ENCODE data around the gene LRRC15.

Gene LRRC15

DNA sequence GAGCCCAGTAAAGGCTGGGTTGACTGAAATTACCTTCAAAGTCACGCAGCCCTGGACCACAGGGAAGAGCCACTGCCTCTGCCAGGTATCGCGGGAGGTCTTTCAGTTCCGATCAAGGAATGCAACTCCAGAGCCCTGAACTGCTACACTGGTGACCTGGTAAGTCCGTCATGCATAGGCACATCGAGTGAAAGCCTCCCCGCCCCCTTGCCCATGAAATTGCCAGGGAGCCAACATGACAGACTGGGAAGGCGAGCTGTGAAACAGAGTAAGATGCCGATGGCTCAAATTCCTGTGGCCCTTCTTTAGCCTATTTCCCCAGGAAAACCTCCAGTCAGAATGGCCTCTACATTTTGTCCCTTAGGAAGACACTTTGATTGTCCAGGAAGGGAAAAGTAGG lies 31.8 kb upstream of the LRRC15 start:
- DNase-seq: no peak
- Histone ChIP-seq H3K27me3 (replicated peaks in 2 of 5; ENCODE audit: control insufficient read depth in 4 of 5, insufficient read depth in 5 of 5, low read length in 4 of 5) (peaks cover 0 to 33% (median 10%) of the 10 kb centered on the region in 5 experiments), H3K9me3 (ENCODE audit: control extremely low read depth in 1 of 5, control insufficient read depth in 4 of 5, insufficient read depth in 2 of 5, low read depth in 1 of 5, low read length in 4 of 5) (no peaks in the 10 kb centered on the region), H3K36me3 (ENCODE audit: control insufficient read depth in 4 of 4, insufficient read depth in 4 of 4, low read length in 3 of 4) (peaks cover 0 to 17% (median 1%) of the 10 kb centered on the region in 4 experiments), H3K4me3 (ENCODE audit: control insufficient read depth in 1 of 7, extremely low read depth in 1 of 7, insufficient read depth in 4 of 7, low read depth in 2 of 7, low read length in 6 of 7) (no peak overlapping the region), H3K27ac (ENCODE audit: insufficient read depth in 1 of 2, low read depth in 1 of 2, low read length in 2 of 2, poor library complexity in 1 of 2, severe bottlenecking in 2 of 2) (no peak overlapping the region), H3K4me1 (ENCODE audit: control extremely low read depth in 1 of 4, control insufficient read depth in 4 of 4, insufficient read depth in 4 of 4, low read length in 3 of 4) (peaks cover 15 to 39% (median 34%) of the 10 kb centered on the region in 4 experiments)
- ChIA-PET CTCF (interaction anchor here (1.3 to 16.0 kb wide), 3 partner anchors 32 to 64 kb away, joined by 3 to 349 read pairs (median 5); partner anchors contain the start of gene LRRC15), POLR2A (no interaction called here)
- 96% methylated on average over 9 of the region's 9 CpGs for WGBS (ENCODE audit: insufficient coverage)

DNA sequence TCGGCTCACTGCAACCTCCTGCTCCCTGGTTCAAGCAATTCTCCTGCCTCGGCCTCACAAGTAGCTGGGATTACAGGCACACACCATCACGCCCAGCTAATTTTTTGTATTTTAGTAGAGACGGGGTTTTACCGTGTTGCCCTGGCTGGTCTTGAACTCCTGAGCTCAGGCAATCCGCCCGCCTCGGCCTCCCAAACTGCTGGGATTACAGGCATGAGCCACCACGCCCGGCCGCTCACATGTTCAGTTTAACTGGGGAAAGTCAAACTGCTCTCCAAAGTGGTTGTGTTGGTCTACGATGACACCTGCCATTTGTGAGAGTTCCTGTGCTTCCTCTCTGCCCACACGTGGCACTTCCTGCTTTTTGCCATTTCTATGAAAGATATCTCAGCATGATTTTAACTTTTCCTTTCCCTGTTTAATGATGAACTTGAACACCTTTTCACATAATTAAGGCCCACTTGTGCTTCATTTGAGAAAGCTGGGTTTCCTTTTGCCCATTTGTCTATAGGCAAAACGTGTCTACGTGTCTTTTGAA lies 30.4 kb upstream of the LRRC15 start:
- 82% methylated on average over 13 of the region's 15 CpGs for WGBS (ENCODE audit: insufficient coverage)
- Histone ChIP-seq H3K36me3 (ENCODE audit: control insufficient read depth in 4 of 4, insufficient read depth in 4 of 4, low read length in 3 of 4) (peaks cover 0 to 4% (median 0%) of the 10 kb centered on the region in 4 experiments), H3K4me3 (ENCODE audit: control insufficient read depth in 1 of 7, extremely low read depth in 1 of 7, insufficient read depth in 4 of 7, low read depth in 2 of 7, low read length in 6 of 7) (no peak overlapping the region), H3K4me1 (ENCODE audit: control extremely low read depth in 1 of 4, control insufficient read depth in 4 of 4, insufficient read depth in 4 of 4, low read length in 3 of 4) (peaks cover 15 to 45% (median 39%) of the 10 kb centered on the region in 4 experiments), H3K9me3 (ENCODE audit: control extremely low read depth in 1 of 5, control insufficient read depth in 4 of 5, insufficient read depth in 2 of 5, low read depth in 1 of 5, low read length in 4 of 5) (no peaks in the 10 kb centered on the region), H3K27ac (ENCODE audit: insufficient read depth in 1 of 2, low read depth in 1 of 2, low read length in 2 of 2, poor library complexity in 1 of 2, severe bottlenecking in 2 of 2) (no peak overlapping the region), H3K27me3 (replicated peaks in 2 of 5; ENCODE audit: control insufficient read depth in 4 of 5, insufficient read depth in 5 of 5, low read length in 4 of 5) (peaks cover 0 to 33% (median 10%) of the 10 kb centered on the region in 5 experiments)
- ChIA-PET POLR2A (interaction anchor here (0.6 kb wide), 1 partner anchor 288 kb away, joined by 3 read pairs; no protein-coding TSS in a partner anchor), CTCF (interaction anchor here (16.0 kb wide), 1 partner anchor 63 kb away, joined by 349 read pairs; no protein-coding TSS in a partner anchor)
- DNase-seq: peak in 2 of 3 donors; percentile 28 to 40

DNA sequence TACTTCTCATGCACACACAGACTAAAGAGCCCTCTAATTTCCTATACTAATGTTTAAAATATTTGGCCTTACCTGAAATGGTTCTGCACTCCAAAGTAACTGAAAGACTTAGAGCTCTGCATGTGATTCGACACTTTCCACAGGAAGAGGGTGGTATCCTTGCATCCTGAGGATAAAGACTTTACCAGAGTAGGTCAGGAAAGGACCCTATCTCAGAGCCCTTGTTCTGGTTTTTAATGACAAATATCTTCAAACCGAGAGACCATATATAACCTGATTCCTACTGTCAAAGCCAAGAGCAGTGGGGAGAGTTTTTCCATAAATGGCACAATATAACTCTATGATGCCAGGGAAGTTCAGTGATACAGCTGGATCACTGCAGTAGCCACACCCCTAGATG lies 29.6 kb upstream of the LRRC15 start, which contains the start of gene GP5:
TSS of gene GP5 (minus strand) at position 101 of the 400 bp plus-strand sequence. CDS start 984 bp downstream, outside the sequence.
- peak in 2 of 3 donors; percentile 44 to 62 for DNase-seq
- Histone ChIP-seq H3K4me1 (ENCODE audit: control extremely low read depth in 1 of 4, control insufficient read depth in 4 of 4, insufficient read depth in 4 of 4, low read length in 3 of 4) (peaks cover 15 to 45% (median 39%) of the 10 kb centered on the region in 4 experiments), H3K4me3 (ENCODE audit: control insufficient read depth in 1 of 7, extremely low read depth in 1 of 7, insufficient read depth in 4 of 7, low read depth in 2 of 7, low read length in 6 of 7) (peak within 1 kb of the TSS in 6 of 7 experiments; percentile 35 to 74 (median 58)), H3K9me3 (ENCODE audit: control extremely low read depth in 1 of 5, control insufficient read depth in 4 of 5, insufficient read depth in 2 of 5, low read depth in 1 of 5, low read length in 4 of 5) (no peaks in the 10 kb centered on the region), H3K27me3 (replicated peaks in 2 of 5; ENCODE audit: control insufficient read depth in 4 of 5, insufficient read depth in 5 of 5, low read length in 4 of 5) (peaks cover 0 to 33% (median 12%) of the 10 kb centered on the region in 5 experiments), H3K27ac (ENCODE audit: insufficient read depth in 1 of 2, low read depth in 1 of 2, low read length in 2 of 2, poor library complexity in 1 of 2, severe bottlenecking in 2 of 2) (no peak within 1 kb of the TSS), H3K36me3 (ENCODE audit: control insufficient read depth in 4 of 4, insufficient read depth in 4 of 4, low read length in 3 of 4) (peaks cover 0 to 1% (median 0%) of the 10 kb centered on the region in 4 experiments)
- CTCF ChIA-PET: interaction anchor here (1.1 to 16.0 kb wide), 3 partner anchors 12 to 62 kb away, joined by 3 to 349 read pairs (median 5); no protein-coding TSS in a partner anchor
- POLR2A ChIA-PET: no interaction called here
- WGBS (ENCODE audit: insufficient coverage): no CpG with 5 or more reads among the region's 2 CpGs

DNA sequence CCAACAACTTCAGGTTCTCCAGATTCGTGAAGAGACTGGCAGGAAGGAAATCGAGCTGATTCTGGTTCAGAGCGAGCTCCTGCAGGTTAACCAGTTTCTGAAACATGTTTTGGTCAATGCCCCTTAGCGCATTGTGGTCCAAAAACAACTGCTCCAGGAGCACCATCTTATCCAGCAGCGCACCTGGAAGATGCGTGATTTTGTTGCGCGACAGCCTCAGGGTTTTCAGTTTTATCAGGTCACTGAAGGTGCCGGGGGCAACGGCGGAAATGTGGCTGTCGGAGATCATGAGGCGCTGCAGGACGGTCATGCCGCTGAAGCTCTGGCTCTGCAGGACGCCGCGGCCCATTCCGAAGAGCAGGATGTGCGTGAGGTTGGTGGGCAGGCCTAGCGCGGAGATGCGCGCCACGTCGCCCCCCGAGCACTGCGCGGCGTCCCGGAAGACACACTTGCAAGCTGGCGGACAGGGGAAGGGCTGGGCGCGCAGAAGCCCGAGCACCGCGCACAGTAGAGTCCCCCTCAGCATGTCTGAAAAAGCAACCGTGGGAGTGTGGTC lies 28.3 kb upstream of the LRRC15 start:
- peak; percentile 30 to 78 (median 61) for DNase-seq
- 1% methylated on average over 33 of the region's 38 CpGs for WGBS (ENCODE audit: insufficient coverage)
- ChIA-PET POLR2A (no interaction called here), CTCF (interaction anchor here (0.6 to 16.0 kb wide), 6 partner anchors 9 to 113 kb away, joined by 4 to 349 read pairs (median 5); no protein-coding TSS in a partner anchor)
- Histone ChIP-seq H3K4me1 (ENCODE audit: control extremely low read depth in 1 of 4, control insufficient read depth in 4 of 4, insufficient read depth in 4 of 4, low read length in 3 of 4) (peaks cover 15 to 45% (median 39%) of the 10 kb centered on the region in 4 experiments), H3K27me3 (replicated peaks in 2 of 5; ENCODE audit: control insufficient read depth in 4 of 5, insufficient read depth in 5 of 5, low read length in 4 of 5) (peaks cover 0 to 33% (median 12%) of the 10 kb centered on the region in 5 experiments), H3K27ac (ENCODE audit: insufficient read depth in 1 of 2, low read depth in 1 of 2, low read length in 2 of 2, poor library complexity in 1 of 2, severe bottlenecking in 2 of 2) (no peak overlapping the region), H3K36me3 (ENCODE audit: control insufficient read depth in 4 of 4, insufficient read depth in 4 of 4, low read length in 3 of 4) (no peaks in the 10 kb centered on the region), H3K4me3 (ENCODE audit: control insufficient read depth in 1 of 7, extremely low read depth in 1 of 7, insufficient read depth in 4 of 7, low read depth in 2 of 7, low read length in 6 of 7) (peak overlapping the region in 6 of 7 experiments; percentile 35 to 74 (median 58)), H3K9me3 (ENCODE audit: control extremely low read depth in 1 of 5, control insufficient read depth in 4 of 5, insufficient read depth in 2 of 5, low read depth in 1 of 5, low read length in 4 of 5) (no peaks in the 10 kb centered on the region)

DNA sequence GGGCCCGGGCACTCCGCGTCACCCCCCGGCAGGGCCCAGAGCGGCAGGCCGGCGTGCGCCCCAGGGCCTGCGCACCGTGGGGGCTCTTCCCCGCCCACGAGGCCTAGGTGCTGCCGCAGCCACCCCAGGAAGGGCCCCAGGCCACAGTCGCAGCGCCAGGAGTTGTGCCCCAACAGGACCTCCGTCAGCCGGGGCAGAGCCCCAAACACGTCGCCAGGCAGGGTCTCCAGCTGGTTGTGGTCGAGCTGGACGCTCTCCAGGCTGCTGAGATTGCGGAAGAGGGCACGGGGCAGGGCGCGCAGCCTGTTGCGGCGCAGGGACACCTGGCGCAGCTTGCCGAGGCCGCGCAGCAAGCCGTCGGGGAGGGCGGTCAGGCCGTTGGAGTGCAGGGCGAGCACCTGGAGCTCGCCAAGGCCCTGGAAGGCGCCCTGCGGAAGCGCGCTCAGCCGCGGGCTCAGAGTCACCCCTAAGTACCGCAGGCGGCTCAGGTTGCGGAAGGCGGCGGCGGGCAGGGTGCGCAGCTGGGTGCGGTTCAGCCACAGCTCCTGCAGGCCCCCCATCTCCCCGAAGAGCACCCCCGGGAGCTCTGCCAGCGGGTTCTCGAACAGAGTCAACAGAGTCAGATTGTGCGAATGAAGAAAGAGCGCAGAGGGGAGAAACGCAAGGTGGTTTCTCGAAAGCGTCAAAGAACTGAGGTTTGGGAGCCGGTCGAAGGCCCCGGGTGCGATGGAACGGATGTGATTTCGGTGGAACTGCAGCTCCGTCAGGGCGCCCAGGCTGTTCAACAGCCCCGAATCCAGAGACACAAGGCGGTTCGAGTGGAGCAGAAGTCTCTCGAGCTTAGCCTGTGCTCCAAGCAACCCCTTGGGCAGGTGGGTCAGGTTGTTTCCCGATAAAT lies 27.6 kb upstream of the LRRC15 start:
- Histone ChIP-seq H3K27me3 (replicated peaks in 2 of 5; ENCODE audit: control insufficient read depth in 4 of 5, insufficient read depth in 5 of 5, low read length in 4 of 5) (peaks cover 0 to 33% (median 12%) of the 10 kb centered on the region in 5 experiments), H3K36me3 (ENCODE audit: control insufficient read depth in 4 of 4, insufficient read depth in 4 of 4, low read length in 3 of 4) (no peaks in the 10 kb centered on the region), H3K27ac (ENCODE audit: insufficient read depth in 1 of 2, low read depth in 1 of 2, low read length in 2 of 2, poor library complexity in 1 of 2, severe bottlenecking in 2 of 2) (no peak overlapping the region), H3K4me1 (ENCODE audit: control extremely low read depth in 1 of 4, control insufficient read depth in 4 of 4, insufficient read depth in 4 of 4, low read length in 3 of 4) (peaks cover 15 to 45% (median 39%) of the 10 kb centered on the region in 4 experiments), H3K9me3 (ENCODE audit: control extremely low read depth in 1 of 5, control insufficient read depth in 4 of 5, insufficient read depth in 2 of 5, low read depth in 1 of 5, low read length in 4 of 5) (no peaks in the 10 kb centered on the region), H3K4me3 (ENCODE audit: control insufficient read depth in 1 of 7, extremely low read depth in 1 of 7, insufficient read depth in 4 of 7, low read depth in 2 of 7, low read length in 6 of 7) (peak overlapping the region in 6 of 7 experiments; percentile 35 to 74 (median 58))
- under 1% methylated on average over 64 of the region's 73 CpGs for WGBS (ENCODE audit: insufficient coverage)
- DNase-seq: peak; percentile 65 to 94 (median 92)
- ChIA-PET CTCF (interaction anchor here (0.6 to 16.0 kb wide), 6 partner anchors 10 to 681 kb away, joined by 3 to 349 read pairs (median 6); no protein-coding TSS in a partner anchor), POLR2A (no interaction called here)

DNA sequence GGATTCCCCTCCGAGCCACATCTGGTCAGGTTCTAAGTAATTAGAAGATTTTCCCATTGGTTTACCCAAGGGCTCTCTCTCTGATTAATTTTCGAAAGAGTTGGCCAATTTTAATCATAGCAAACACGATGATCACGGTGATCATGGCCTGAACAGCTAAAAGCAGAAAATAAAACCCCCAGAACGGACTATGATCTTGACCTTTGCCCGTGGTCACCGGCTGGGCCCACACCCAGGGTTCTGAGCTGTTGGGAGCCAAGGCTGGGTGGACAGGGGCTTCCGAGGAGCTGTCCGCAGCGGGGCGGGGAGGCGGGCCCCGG lies 27.0 kb upstream of the LRRC15 start:
- Histone ChIP-seq H3K4me1 (ENCODE audit: control extremely low read depth in 1 of 4, control insufficient read depth in 4 of 4, insufficient read depth in 4 of 4, low read length in 3 of 4) (peaks cover 15 to 45% (median 39%) of the 10 kb centered on the region in 4 experiments), H3K4me3 (ENCODE audit: control insufficient read depth in 1 of 7, extremely low read depth in 1 of 7, insufficient read depth in 4 of 7, low read depth in 2 of 7, low read length in 6 of 7) (peak overlapping the region in 4 of 7 experiments; percentile 19 to 74 (median 65)), H3K36me3 (ENCODE audit: control insufficient read depth in 4 of 4, insufficient read depth in 4 of 4, low read length in 3 of 4) (no peaks in the 10 kb centered on the region), H3K27me3 (replicated peaks in 2 of 5; ENCODE audit: control insufficient read depth in 4 of 5, insufficient read depth in 5 of 5, low read length in 4 of 5) (peaks cover 0 to 32% (median 12%) of the 10 kb centered on the region in 5 experiments), H3K9me3 (ENCODE audit: control extremely low read depth in 1 of 5, control insufficient read depth in 4 of 5, insufficient read depth in 2 of 5, low read depth in 1 of 5, low read length in 4 of 5) (peaks cover 0 to under 1% (median 0%) of the 10 kb centered on the region in 5 experiments), H3K27ac (ENCODE audit: insufficient read depth in 1 of 2, low read depth in 1 of 2, low read length in 2 of 2, poor library complexity in 1 of 2, severe bottlenecking in 2 of 2) (no peak overlapping the region)
- POLR2A ChIA-PET: interaction anchor here (0.7 kb wide), 2 partner anchors 11 to 159 kb away, joined by 3 to 6 read pairs; no protein-coding TSS in a partner anchor
- 0% methylated on average over 12 of the region's 13 CpGs for WGBS (ENCODE audit: insufficient coverage)
- no peak for DNase-seq
- CTCF ChIA-PET: interaction anchor here (0.6 to 16.0 kb wide), 5 partner anchors 10 to 680 kb away, joined by 3 to 349 read pairs (median 8); no protein-coding TSS in a partner anchor
